ENCODE data around the gene KCNK15.

- TF ChIP-seq, protein P1, sequence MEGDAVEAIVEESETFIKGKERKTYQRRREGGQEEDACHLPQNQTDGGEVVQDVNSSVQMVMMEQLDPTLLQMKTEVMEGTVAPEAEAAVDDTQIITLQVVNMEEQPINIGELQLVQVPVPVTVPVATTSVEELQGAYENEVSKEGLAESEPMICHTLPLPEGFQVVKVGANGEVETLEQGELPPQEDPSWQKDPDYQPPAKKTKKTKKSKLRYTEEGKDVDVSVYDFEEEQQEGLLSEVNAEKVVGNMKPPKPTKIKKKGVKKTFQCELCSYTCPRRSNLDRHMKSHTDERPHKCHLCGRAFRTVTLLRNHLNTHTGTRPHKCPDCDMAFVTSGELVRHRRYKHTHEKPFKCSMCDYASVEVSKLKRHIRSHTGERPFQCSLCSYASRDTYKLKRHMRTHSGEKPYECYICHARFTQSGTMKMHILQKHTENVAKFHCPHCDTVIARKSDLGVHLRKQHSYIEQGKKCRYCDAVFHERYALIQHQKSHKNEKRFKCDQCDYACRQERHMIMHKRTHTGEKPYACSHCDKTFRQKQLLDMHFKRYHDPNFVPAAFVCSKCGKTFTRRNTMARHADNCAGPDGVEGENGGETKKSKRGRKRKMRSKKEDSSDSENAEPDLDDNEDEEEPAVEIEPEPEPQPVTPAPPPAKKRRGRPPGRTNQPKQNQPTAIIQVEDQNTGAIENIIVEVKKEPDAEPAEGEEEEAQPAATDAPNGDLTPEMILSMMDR (IDR thresholded peaks at IDR 0.05), result no peak
- no peak for TF ChIP-seq EZH2 (IDR thresholded peaks at IDR 0.05)
Observed at GRCh38 chr20:44702776-44703175, 42.9 kb upstream of the KCNK15 start.

Measured in neural progenitor cell (in vitro differentiated cells).